Measurements from ENCODE around the gene PRPF6.

- TF ChIP-seq CTCF (conservative IDR thresholded peaks at IDR 0.05 in 1 of 2, IDR thresholded peaks at IDR 0.05 in 1 of 2; ENCODE audit: extremely low read depth in 1 of 2, insufficient read depth in 1 of 2, low read depth in 1 of 2, low read length in 2 of 2), result no peak
- no peak for TF ChIP-seq EZH2 (IDR thresholded peaks at IDR 0.05; ENCODE audit: borderline replicate concordance, low read length)
Measured at GRCh38 chr20:64055396-64055892, 74.5 kb downstream of the PRPF6 start.

All from mammary epithelial cell (primary cell).